Jurkat, Clone E6-1 (cell line): Measurements from ENCODE around the gene IL20RA.

Experiments used
- DNase-seq: peaks from one replicate; pipeline ENCODE4 v3.0.0-alpha.2; 2011; ENCODE audit warnings: low read depth, low spot score
- H3K4me3 ChIP-seq: 2 replicates; pipeline ENCODE4 v1.5.1; 2011; ENCODE audit warnings: mild to moderate bottlenecking, low read length, control low read depth, moderate library complexity

IL20RA gene

GRCh38 chr6:136958168-136958567 lies 86.6 kb downstream of the IL20RA start:
- no peak for DNase-seq
- no peak overlapping the region for H3K4me3 ChIP-seq

- H3K4me3 ChIP-seq: no peak overlapping the region
- no peak for DNase-seq
Observed at GRCh38 chr6:136956590-136957544, 87.9 kb downstream of the IL20RA start.

DNA sequence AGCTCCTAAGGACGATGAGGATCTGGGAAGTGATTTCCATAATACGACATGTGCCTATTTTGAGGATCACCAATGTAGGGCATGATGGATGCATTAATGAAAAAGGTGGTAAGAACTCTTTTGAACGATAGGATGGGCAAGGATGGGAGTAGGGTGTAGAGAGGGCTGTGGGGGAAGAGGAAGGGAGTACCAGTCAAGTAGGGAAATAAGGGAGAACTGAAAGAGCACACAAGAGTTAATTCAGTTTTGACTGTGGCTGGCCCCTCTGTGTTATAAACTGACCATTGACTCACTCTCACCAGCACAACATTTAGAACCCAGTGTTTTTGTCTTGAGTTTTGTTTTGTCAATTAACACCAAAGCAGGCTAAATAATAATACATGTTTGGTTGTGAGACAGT lies 89.6 kb downstream of the IL20RA start:
- no peak overlapping the region for H3K4me3 ChIP-seq
- no peak for DNase-seq

DNA sequence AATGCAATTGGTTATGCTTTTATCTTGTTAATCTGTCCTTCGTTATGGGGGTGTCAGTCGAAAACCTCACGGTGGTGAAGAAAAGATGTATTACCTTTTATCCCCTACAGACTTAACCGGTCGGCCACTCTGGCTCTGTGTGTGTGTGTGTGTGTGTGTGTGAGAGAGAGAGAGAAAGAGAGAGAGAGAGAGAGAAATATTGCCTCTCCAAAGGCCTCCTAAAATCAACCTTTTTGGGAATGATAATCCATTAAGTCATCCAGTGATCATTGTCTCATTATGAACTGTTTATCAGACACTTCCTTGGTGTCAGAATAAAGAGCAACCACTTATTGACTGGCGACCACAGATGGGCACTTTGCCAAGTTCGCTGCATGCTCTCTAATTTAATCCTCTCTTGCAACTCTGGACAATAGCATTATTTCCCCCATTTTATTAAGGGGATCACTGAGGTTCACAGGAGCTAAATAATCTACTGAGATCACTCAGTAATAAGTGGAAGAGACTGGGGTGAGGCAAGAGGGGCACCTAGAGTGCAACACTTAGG lies 92.0 kb downstream of the IL20RA start:
- no peak for DNase-seq
- H3K4me3 ChIP-seq: no peak overlapping the region

- no peak for DNase-seq
- H3K4me3 ChIP-seq: no peak overlapping the region
Observed at GRCh38 chr6:136950436-136951126, 94.2 kb downstream of the IL20RA start.
